Measurements from ENCODE around the gene ATRN.

Gene ATRN

GRCh38 chr20:3452690-3453089 is 18.1 kb upstream of the ATRN start:
- no peak for DNase-seq (ENCODE audit: extremely low read depth, low read depth)
- no peak for TF ChIP-seq CTCF (IDR thresholded peaks at IDR 0.05; ENCODE audit: low read depth, low read length)

GRCh38 chr20:3454831-3455230 is 16.0 kb upstream of the ATRN start:
- DNase-seq (ENCODE audit: extremely low read depth, low read depth), result no peak
- TF ChIP-seq CTCF (IDR thresholded peaks at IDR 0.05; ENCODE audit: low read depth, low read length), result no peak

GRCh38 chr20:3456648-3457047 is 14.2 kb upstream of the ATRN start:
- no peak for TF ChIP-seq CTCF (IDR thresholded peaks at IDR 0.05; ENCODE audit: low read depth, low read length)
- no peak for DNase-seq (ENCODE audit: extremely low read depth, low read depth)

GRCh38 chr20:3459881-3460307 is 10.9 kb upstream of the ATRN start:
- no peak for TF ChIP-seq CTCF (IDR thresholded peaks at IDR 0.05; ENCODE audit: low read depth, low read length)
- no peak for DNase-seq (ENCODE audit: extremely low read depth, low read depth)

- no peak for DNase-seq (ENCODE audit: extremely low read depth, low read depth)
- no peak for TF ChIP-seq CTCF (IDR thresholded peaks at IDR 0.05; ENCODE audit: low read depth, low read length)
These were observed 9.5 kb upstream of the ATRN start for GRCh38 chr20:3461211-3461771.

- no peak for DNase-seq (ENCODE audit: extremely low read depth, low read depth)
- no peak for TF ChIP-seq CTCF (IDR thresholded peaks at IDR 0.05; ENCODE audit: low read depth, low read length)
These were observed 8.7 kb upstream of the ATRN start for GRCh38 chr20:3461911-3462677.

- TF ChIP-seq CTCF (IDR thresholded peaks at IDR 0.05; ENCODE audit: low read depth, low read length), result no peak
- DNase-seq (ENCODE audit: extremely low read depth, low read depth), result no peak
These were observed 6.7 kb upstream of the ATRN start for GRCh38 chr20:3464166-3464565.
